ENCODE data around the gene PTGIS.
"Not testable (repeated sequence)": the region's sequence is repeated elsewhere in the genome, so short reads cannot be mapped to it uniquely, and the experiment has no call there.

The PTGIS gene

DNA sequence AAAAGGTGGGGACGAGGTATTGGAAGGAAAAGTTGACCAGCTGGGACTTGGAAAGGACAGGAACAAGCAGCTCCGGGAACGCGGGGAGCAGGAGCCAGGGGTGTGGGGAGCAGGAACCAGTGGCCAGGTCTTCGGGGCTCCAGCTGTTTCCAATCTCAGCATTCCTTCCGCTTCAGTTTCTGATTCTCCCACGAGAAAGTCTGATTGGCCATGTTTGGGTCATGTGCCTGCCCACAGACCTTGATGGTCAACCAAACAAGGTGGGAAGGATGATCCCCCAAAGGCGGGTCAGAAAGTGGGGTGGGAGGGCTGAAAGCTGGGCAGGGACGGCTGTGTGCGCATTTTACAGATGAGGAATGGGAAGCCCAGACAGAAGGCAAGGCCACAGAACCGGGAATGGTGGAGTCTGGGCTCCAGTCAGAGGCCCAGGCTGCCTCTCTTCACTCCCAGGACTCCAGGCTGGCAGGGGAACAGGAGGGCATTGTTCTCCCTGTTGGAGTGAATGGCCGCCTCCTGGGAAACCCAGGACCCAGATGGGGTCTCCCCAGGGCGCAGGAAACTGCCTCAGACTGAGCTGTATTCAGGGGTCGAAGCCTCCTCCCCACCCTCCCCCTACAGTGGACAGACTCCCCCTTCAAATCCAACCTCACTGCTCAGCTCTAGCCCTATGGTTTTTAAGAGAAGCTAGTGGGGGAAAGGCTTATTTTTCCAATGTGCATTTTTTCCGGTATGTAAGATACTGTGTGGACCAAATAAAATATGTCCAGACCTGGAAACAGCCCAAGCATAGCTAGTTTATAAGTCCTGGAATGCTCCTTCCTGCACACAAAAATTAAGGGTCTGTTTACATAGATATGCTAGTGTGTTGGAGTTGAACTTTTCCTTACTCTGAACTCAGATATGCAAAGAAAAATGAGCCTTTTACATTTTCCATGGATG lies 12.2 kb upstream of the PTGIS start:
- no peak for DNase-seq (ENCODE audit: low read depth in 4 of 4, low spot score in 1 of 4)

DNA sequence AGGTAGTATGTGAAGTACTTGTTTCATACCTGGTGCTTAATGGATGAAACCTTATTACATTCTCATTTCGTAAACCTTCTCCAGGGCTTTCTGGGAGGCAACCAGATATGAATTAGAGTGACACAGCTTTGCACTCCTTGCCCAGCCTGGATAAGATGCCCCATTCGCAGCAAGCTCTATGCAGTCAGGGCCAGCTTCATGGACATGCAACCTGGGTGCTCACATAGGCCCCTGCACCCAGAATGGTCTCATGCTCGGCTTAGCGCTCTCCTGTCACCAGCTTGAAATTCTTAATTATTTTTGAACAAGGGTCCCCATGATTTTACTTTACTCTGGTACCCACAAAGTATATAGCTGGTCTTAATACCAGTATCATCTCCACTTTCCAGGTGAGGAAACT lies 11.3 kb upstream of the PTGIS start:
- no peak for DNase-seq (ENCODE audit: low read depth in 4 of 4, low spot score in 1 of 4)

- DNase-seq (ENCODE audit: low read depth in 4 of 4, low spot score in 1 of 4), result no peak
Measured at GRCh38 chr20:49578436-49578835, 10.5 kb upstream of the PTGIS start.

DNA sequence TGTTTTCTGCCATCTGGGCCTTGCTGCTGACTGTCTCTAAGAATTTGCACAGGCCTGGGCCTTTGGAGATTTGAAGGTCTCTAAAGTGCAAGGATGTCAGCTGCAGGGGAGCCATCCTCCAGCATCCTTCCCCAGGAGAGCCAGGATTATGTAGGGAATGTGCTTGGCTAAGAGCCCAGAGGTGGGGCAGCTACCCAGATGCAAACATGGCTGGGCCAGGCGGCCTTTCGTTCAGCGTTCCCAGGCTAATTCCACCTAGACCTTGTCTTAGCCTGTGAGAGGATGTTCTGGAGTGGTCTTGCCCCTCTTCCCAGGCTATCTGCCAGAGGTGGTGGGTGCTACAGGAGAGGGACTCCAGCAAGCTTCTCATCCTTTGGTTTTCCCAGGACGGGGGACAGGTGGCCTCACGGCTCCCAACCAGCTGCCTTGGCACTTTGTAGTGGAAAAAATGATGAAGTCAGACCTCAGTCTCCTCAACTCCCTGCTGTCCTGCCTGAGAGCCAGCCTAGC lies 7.7 kb upstream of the PTGIS start:
- no peak for DNase-seq (ENCODE audit: low read depth in 4 of 4, low spot score in 1 of 4)

DNA sequence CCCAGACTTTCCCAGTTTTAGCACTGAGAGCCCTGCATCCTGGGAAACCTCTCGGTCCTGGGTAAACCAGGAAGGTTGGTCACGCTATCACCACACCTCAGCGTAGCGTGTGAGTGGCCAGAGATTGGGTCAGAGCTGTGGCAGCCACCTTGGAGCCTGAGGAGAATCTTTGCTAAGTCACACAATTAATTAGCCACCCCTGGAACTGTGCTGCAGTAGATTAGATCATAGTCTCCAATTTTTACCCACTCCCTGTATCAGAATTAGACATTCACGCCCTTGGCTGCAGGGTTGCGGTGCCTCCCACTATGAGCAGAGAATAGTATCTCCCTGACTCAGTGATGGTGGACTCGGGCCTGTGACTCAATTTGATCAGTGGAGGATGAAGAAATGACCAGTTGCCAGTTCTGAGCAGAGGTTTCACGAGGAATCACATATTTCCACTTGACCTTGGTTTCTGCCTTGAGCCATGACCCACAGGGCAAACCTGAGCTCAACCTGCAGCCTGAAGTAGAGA lies 6.0 kb upstream of the PTGIS start:
- no peak for DNase-seq (ENCODE audit: low read depth in 4 of 4, low spot score in 1 of 4)

DNA sequence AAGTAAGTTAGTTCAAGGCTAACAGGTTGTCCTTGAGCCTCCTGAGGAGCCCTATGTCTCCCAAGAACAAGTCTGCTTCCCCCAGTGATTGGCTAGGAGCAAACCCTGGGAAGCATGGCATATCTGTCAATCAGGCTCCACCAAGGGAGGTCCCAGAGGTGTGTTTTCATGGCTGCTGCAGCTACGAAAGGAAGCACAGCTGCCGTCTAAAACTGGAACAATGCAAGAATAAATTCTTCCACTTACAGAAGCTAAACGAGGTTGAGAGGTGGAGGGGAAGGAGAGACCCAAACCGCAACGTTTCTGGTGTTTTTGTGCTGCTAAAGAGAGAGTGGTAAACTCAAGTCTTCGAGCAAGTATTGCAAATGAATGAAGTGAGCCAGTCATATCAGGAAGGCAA lies 4.9 kb upstream of the PTGIS start:
- DNase-seq (ENCODE audit: low read depth in 4 of 4, low spot score in 1 of 4), result no peak

DNA sequence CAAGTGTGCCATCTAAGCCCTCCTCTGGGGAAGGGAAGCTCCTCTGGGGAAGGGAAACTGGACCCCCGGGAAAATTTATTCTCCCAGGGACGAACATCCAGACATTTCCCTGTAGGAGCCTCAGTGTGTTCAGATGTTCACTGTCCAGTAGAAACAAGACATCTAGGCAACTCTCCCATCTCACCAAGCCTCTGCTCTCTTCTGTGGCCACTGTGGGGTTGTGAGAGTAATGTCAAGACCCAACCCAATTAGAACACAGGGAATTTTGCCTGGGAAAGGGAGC lies 3.6 kb upstream of the PTGIS start:
- DNase-seq (ENCODE audit: low read depth in 4 of 4, low spot score in 1 of 4), result no peak

DNA sequence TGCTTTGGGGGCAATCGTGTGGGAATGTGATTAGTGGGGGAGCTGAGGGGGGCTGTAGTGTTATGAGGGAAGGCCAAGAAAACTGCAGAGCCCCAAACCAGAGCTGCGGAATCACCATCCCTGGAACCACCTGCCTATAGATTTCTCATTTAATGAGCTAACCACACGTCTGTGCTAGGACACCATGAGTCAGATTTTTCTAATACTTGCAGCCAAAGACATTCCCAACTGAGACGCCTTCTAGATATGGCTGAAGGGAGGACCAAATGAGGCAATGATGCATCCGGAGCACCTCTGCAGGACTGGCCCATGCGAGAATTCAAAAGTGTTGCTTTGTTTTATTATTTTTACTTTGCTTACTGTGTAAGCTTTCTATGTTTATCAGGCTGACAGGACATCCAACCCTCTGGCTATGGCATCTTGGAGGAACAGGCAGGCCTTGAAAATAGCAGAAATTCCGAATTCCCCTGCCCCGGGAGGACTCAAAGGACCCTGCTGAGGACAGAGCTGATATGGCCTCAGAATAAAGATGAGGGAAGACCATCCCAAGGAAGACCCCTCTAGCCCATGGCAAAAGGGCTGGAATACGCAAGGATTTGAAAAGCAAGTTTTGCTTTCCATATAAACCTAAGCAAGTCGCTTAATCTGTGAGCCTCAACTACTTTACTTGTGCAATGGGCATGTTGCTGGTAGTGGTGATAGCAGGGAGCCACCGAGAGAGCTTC lies 3.1 kb upstream of the PTGIS start:
- DNase-seq (ENCODE audit: low read depth in 4 of 4, low spot score in 1 of 4), result no peak

GRCh38 chr20:49570161-49570827 lies 2.4 kb upstream of the PTGIS start:
- no peak for DNase-seq (ENCODE audit: low read depth in 4 of 4, low spot score in 1 of 4)

GRCh38 chr20:49569411-49570115 lies 1.6 kb upstream of the PTGIS start:
- no peak for DNase-seq (ENCODE audit: low read depth in 4 of 4, low spot score in 1 of 4)

DNA sequence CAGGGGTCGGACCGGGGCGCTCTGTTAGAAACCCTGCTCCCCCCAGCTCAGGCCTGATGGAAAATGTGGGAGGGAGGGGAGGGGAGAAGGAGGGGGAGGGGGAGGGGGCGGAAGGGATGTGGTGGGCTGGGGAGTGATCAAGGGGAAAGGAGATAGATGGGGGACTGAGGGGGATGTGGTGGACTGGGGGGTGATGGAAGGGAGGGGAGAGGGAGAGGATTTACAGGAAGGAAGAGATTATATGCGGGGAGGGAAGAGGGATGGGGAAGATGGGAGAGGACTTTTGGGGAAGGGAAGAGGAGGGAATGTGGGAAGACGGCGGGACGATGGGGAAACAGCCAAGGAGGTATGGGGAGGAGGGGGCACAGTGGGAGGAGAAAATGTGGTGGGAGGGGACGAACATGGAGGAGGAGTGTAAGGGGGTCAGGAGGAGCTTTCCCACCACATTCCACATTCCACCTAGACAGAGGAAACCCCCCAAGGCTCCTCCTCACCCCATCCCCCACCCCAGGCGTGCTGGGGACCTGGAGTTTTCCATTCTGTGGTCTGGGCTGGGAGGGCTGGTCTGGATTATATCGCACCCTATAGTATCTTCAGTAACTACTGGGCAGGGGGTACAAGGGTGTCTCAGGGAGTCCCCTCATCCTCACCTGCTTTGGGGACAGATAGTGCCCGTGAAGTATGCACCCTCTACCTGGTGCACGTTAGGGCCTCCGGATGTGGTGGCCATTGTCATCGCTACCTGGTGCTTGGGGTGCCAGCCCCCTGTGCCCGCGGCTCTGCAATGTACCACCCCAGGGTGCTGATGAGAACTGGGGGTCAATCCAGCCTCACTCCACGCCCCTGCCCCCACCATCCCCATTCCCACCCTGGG lies 578 bp upstream of the PTGIS start:
- DNase-seq (ENCODE audit: low read depth in 4 of 4, low spot score in 1 of 4), result no peak

GRCh38 chr20:49566401-49567364 lies 1.3 kb downstream of the PTGIS start:
- DNase-seq (ENCODE audit: low read depth in 4 of 4, low spot score in 1 of 4), result no peak

DNA sequence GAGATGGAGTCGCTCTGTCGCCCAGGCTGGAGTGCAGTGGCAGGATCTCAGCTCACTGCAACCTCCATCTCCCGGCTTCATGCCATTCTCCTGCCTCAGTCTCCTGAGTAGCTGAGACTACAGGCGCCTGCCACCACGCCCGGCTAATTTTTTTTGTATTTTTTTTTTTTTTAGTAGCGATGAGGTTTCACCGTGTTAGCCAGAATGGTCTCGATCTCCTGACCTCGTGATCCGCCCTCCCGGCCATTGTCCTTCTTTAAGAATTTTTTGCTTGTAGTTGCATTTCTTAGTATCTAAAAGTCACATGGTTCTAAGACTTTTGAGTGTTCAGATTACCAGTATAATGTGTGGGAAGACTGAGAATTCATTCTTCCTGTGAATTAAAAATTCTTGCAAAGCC lies 2.9 kb downstream of the PTGIS start:
- not testable (repeated sequence) for DNase-seq (ENCODE audit: low read depth in 4 of 4, low spot score in 1 of 4)

DNA sequence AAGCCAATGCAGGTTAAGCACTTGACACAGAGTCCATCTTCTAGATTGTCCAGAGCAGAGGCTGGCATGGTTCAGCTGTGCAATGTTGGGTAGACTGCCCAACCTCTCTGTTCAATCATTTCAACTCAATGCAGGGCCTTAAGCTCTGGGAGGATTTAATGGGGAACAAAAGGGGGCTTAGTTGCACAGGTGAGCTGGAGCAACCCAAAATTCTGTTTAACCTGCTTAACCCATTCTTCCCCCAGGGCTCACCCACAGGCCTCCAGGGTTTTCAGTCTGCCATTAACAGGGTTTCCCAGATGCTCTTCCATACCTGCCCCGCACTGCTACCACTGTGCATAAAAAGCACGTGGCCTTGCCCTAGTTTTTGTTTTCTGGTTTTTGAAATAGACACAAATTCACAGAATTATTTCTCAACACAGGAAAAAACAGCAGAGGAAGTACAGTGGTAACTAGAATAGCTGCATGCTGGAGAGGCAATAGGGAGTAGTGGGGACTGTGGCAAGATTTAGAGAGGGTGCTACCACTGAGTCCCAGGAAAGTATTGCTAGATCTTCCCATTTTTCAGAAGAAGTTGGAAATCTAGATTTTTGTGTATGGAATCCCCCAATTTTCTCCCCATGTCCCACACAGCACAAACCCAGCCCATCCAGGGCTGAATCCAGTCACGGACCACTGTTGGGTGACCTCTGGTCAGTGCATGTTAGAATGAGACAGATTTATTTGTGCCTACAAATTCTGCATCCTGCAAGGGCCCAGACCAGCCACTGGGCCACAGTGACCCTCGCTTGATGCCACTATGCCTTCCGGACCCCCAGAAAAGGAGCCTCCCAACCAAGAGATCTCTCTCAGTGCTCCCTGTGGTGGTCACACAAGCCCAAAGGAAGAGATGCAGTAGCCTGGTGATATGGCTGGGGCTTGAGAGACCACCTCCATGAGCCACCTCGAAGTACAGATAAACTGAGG lies 4.6 kb downstream of the PTGIS start:
- DNase-seq (ENCODE audit: low read depth in 4 of 4, low spot score in 1 of 4), result no peak

GRCh38 chr20:49562311-49563014 lies 5.5 kb downstream of the PTGIS start:
- DNase-seq (ENCODE audit: low read depth in 4 of 4, low spot score in 1 of 4), result no peak

GRCh38 chr20:49561806-49562205 lies 6.1 kb downstream of the PTGIS start:
- no peak for DNase-seq (ENCODE audit: low read depth in 4 of 4, low spot score in 1 of 4)

DNA sequence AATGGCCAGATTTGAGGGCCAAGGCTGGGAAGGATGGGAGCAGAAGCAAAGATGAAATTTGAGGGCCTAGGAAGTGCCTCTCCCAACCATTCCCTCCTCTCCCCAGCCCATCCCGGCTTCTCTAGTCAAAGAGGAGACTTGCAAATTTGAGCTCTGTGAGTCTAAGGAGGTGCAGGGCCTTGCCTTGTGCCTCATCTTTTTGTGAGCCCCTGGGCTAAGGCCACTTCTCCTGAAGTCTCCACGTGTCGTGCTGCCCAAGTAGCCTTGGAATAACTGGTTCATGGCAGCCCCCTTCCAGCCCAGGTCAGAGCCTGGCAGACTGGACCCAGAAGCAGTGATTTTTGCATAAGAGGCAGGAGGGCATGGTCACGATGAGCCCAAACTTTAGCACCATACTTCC lies 6.7 kb downstream of the PTGIS start:
- no peak for DNase-seq (ENCODE audit: low read depth in 4 of 4, low spot score in 1 of 4)
